Muscle of back (tissue), 11 donors: Measurements from ENCODE around the gene BTNL9. TPM values are rescaled to one million over a fixed set of nuclear protein-coding genes. Genes with fewer than 3 reads are reported as not detected.
A peak's percentile ranks its signal among the peaks of the same experiment; 100 is the strongest.
"Not testable (repeated sequence)": the region's sequence is repeated elsewhere in the genome, so short reads cannot be mapped to it uniquely, and the experiment has no call there.

Source experiments
- DNase-seq, 3 donors: peaks; one replicate each; pipeline versions ENCODE4 v3.0.0 to v3.0.0-alpha.2; 2013
- polyA plus RNA-seq, 10 donors: library from polyadenylated mRNA; unstranded; fragments of 120-200 nt; gene quantifications; one replicate each; pipeline ENCODE4 v1.2.1, GENCODE V29; 2013; ENCODE audit not compliant: insufficient read length in 10 of 10

BTNL9 gene
- polyA plus RNA-seq, 10 donors, result 6.6 to 34.0 (median 10.9) TPM

GRCh38 chr5:181099602-181100086 lies 59.6 kb downstream of the BTNL9 start:
- no peak for DNase-seq

GRCh38 chr5:181100121-181100875 lies 60.2 kb downstream of the BTNL9 start:
- DNase-seq, result peak in 1 of 3 donors; percentile 22

- DNase-seq, result not testable (repeated sequence)
Observed at GRCh38 chr5:181101030-181101641, 61.1 kb downstream of the BTNL9 start.

- not testable (repeated sequence) for DNase-seq
Observed at GRCh38 chr5:181101930-181102674, 62.0 kb downstream of the BTNL9 start.

GRCh38 chr5:181104259-181104568 lies 64.1 kb downstream of the BTNL9 start:
- not testable (repeated sequence) for DNase-seq

- DNase-seq, result not testable (repeated sequence)
Observed at GRCh38 chr5:181104606-181105390, 64.7 kb downstream of the BTNL9 start.

GRCh38 chr5:181105391-181106025 lies 65.4 kb downstream of the BTNL9 start:
- DNase-seq, result no peak

GRCh38 chr5:181107699-181108098 lies 67.6 kb downstream of the BTNL9 start:
- no peak for DNase-seq

- no peak for DNase-seq
Observed at GRCh38 chr5:181108578-181109165, 68.6 kb downstream of the BTNL9 start.

- no peak for DNase-seq
Observed at GRCh38 chr5:181109489-181110013, 69.5 kb downstream of the BTNL9 start.

GRCh38 chr5:181111010-181111409 lies 70.9 kb downstream of the BTNL9 start:
- no peak for DNase-seq

Other genes starting within 250 kb of the BTNL9 start
- 10 to 100 TPM; 65.3 to 98.3 (median 78.1) TPM for gene MGAT1, start 237.5 kb upstream of the BTNL9 start, polyA plus RNA-seq
- gene ZFP62, start 179.0 kb upstream of the BTNL9 start, polyA plus RNA-seq, result 10 to 100 TPM; 19.4 to 34.6 (median 28.4) TPM
- gene BTNL8, start 141.1 kb upstream of the BTNL9 start, polyA plus RNA-seq, result under 1 TPM in 4 of 10 donors, not detected in 6; 0.10 to 0.31 (median 0.16) TPM
- gene BTNL3, start 51.4 kb upstream of the BTNL9 start, polyA plus RNA-seq, result under 1 TPM in 1 of 10 donors, not detected in 9; 0.09 TPM
- not detected for gene OR2V1, start 90.9 kb downstream of the BTNL9 start, polyA plus RNA-seq
- gene OR2V2, start 107.3 kb downstream of the BTNL9 start, polyA plus RNA-seq, result under 1 TPM in 1 of 10 donors, not detected in 9; 0.06 TPM
- 10 to 100 TPM in 7 of 10 donors, 1 to 10 TPM in 3; 5.8 to 21.7 (median 12.3) TPM for gene TRIM7, start 164.9 kb downstream of the BTNL9 start, polyA plus RNA-seq
- 10 to 100 TPM; 14.6 to 20.0 (median 17.3) TPM for gene TRIM41, start 183.0 kb downstream of the BTNL9 start, polyA plus RNA-seq
- 1,000 to 10,000 TPM; 2,600 to 3,447 (median 3,231) TPM for gene RACK1, start 203.6 kb downstream of the BTNL9 start, polyA plus RNA-seq
- gene TRIM52, start 220.9 kb downstream of the BTNL9 start, polyA plus RNA-seq, result 10 to 100 TPM in 7 of 10 donors, 1 to 10 TPM in 3; 7.9 to 28.1 (median 11.3) TPM